Lung (tissue), 16 donors: ENCODE data around the gene ARHGAP22. TPM values are rescaled to one million over a fixed set of nuclear protein-coding genes. Genes with fewer than 3 reads are reported as not detected.

ENCODE experiments used
- ATAC-seq: fragments of 200-7000 bp; cut with Tn5 transposase; one replicate; pipeline ENCODE4 v1.9.1; 2020; ENCODE audit warnings: moderate number of reproducible peaks; ENCODE audit not compliant: insufficient read depth, low FRiP score
- DNase-seq, 3 donors: peaks; one replicate each; pipeline ENCODE4 v3.0.0-alpha.2; 2013 to 2017
- H3K27ac ChIP-seq, 2 donors: one replicate each; pipeline ENCODE4 v1.5.1; 2013; ENCODE audit warnings: mild to moderate bottlenecking in 2 of 2, moderate library complexity in 2 of 2, control low read depth in 1 of 2, inconsistent platforms in 1 of 2, low read depth in 1 of 2, low read length in 1 of 2
- H3K27me3 ChIP-seq, 3 donors: one replicate each; pipeline ENCODE4 v1.5.1; 2013; ENCODE audit warnings: low read length in 2 of 3; ENCODE audit not compliant: control insufficient read depth in 3 of 3, insufficient read depth in 3 of 3
- H3K36me3 ChIP-seq, 4 donors: one replicate each; pipeline ENCODE4 v1.5.1; 2013; ENCODE audit warnings: low read length in 4 of 4, mild to moderate bottlenecking in 1 of 4, moderate library complexity in 1 of 4; ENCODE audit not compliant: control insufficient read depth in 4 of 4, insufficient read depth in 4 of 4
- H3K4me1 ChIP-seq, 5 donors: one replicate each; pipeline ENCODE4 v1.5.1; 2013; ENCODE audit warnings: low read length in 5 of 5, mild to moderate bottlenecking in 2 of 5, moderate library complexity in 1 of 5; ENCODE audit not compliant: control insufficient read depth in 5 of 5, insufficient read depth in 5 of 5
- H3K4me3 ChIP-seq: one replicate; pipeline ENCODE4 v1.5.1; 2013; ENCODE audit warnings: mild to moderate bottlenecking, control low read depth, moderate library complexity
- H3K9ac ChIP-seq, 2 donors: one replicate each; pipeline ENCODE4 v1.5.1; 2013; ENCODE audit warnings: low read length in 2 of 2, control low read depth in 1 of 2; ENCODE audit not compliant: insufficient read depth in 1 of 2
- H3K9me3 ChIP-seq, 4 donors: one replicate each; pipeline ENCODE4 v1.5.1; 2013; ENCODE audit warnings: low read length in 3 of 4, mild to moderate bottlenecking in 1 of 4, moderate library complexity in 1 of 4; ENCODE audit not compliant: control insufficient read depth in 4 of 4, insufficient read depth in 3 of 4
- WGBS, 2 donors: extraction: QIAGEN DNeasy Blood & Tissue Kit; methylation state at CpG; one replicate each; pipeline ENCODE4 v1.1.7; 2013; 5-methylcytosine and 5-hydroxymethylcytosine counted together
- long read RNA-seq, 5 donors: transcript quantifications; one replicate each; lab custom pipeline, GENCODE V29; 2026
- polyA plus RNA-seq, 2 donors: library from polyadenylated mRNA; stranded (reverse); fragments of 200-250 nt; gene quantifications; one replicate each; pipeline ENCODE4 v1.2.1, GENCODE V29; 2013
- total RNA-seq, 2 donors: library from RNA; depleted of rRNA in 1 of 2; stranded (reverse); fragments of >200 nt in 1 of 2; gene quantifications; one replicate each; pipeline ENCODE4 v1.2.1, GENCODE V29; 2014 to 2021
- TF ChIP-seq, protein P1 (sequence below): IDR thresholded peaks from 2 replicates; pipeline ENCODE4 v1.5.1; 2012; ENCODE audit warnings: mild to moderate bottlenecking; ENCODE audit errors: control extremely low read depth, extremely low read depth
- donor health status: control.
- donor health status: control.
- donor health status: Bipolar disorder and iron deficiency.
- donor health status: healthy.
- donor health status: DM: yes; HTN: yes; CAD: no.

ARHGAP22 gene, protein sequence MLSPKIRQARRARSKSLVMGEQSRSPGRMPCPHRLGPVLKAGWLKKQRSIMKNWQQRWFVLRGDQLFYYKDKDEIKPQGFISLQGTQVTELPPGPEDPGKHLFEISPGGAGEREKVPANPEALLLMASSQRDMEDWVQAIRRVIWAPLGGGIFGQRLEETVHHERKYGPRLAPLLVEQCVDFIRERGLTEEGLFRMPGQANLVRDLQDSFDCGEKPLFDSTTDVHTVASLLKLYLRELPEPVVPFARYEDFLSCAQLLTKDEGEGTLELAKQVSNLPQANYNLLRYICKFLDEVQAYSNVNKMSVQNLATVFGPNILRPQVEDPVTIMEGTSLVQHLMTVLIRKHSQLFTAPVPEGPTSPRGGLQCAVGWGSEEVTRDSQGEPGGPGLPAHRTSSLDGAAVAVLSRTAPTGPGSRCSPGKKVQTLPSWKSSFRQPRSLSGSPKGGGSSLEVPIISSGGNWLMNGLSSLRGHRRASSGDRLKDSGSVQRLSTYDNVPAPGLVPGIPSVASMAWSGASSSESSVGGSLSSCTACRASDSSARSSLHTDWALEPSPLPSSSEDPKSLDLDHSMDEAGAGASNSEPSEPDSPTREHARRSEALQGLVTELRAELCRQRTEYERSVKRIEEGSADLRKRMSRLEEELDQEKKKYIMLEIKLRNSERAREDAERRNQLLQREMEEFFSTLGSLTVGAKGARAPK
- total RNA-seq (1 to 10 TPM; 4.9 to 6.9 TPM), polyA plus RNA-seq (1 to 10 TPM; 3.2 to 3.3 TPM)
- long read RNA-seq, donor 1, partial matches to known transcripts: 0 of 1 reads
- long read RNA-seq, donor 1, other reads (novel, unspliced or antisense): 0 of 1 reads
- long read RNA-seq, donor 2: 0 reads
- long read RNA-seq, donor 3: 0 reads
- long read RNA-seq, donor 4: 0 reads
- long read RNA-seq, donor 5, partial matches to known transcripts: 0 of 2 reads
- long read RNA-seq, donor 5, other reads (novel, unspliced or antisense): 0 of 2 reads

DNA sequence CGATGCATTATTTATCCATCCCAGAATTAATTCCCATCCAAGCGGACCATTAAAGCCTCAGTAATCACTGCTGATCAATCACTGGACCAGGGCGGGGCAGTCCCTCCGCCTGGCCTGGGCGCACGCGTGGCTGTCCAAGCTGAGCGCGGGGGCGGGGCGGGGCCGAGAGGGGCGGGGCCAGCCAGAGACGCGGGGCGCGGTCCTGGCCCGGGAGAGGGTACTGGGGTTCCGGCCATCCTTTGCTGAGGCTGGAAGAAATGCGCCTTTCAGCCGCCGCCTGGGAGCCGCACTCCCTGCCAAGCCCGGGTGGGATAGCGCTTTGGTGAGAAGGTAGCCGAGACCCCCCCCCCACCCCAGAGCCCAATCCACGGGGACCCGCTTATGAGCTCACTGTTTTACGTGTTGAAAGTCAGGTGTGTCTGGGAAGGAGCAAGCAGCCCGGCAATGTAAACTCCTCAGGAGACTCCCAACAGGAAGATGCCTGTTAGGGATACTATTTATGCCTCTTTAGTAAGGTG, at the start of gene ARHGAP22:
ARHGAP22 (minus strand) TSS at position 83 of the 518 bp plus-strand sequence. CDS start 277 bp downstream, outside the sequence.
- TF ChIP-seq, protein P1, sequence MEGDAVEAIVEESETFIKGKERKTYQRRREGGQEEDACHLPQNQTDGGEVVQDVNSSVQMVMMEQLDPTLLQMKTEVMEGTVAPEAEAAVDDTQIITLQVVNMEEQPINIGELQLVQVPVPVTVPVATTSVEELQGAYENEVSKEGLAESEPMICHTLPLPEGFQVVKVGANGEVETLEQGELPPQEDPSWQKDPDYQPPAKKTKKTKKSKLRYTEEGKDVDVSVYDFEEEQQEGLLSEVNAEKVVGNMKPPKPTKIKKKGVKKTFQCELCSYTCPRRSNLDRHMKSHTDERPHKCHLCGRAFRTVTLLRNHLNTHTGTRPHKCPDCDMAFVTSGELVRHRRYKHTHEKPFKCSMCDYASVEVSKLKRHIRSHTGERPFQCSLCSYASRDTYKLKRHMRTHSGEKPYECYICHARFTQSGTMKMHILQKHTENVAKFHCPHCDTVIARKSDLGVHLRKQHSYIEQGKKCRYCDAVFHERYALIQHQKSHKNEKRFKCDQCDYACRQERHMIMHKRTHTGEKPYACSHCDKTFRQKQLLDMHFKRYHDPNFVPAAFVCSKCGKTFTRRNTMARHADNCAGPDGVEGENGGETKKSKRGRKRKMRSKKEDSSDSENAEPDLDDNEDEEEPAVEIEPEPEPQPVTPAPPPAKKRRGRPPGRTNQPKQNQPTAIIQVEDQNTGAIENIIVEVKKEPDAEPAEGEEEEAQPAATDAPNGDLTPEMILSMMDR: no peak
- DNase-seq: peak in 2 of 3 donors; percentile 21 to 32
- WGBS, 2 donors: 2 to 3% methylated on average over 30 of the region's 30 CpGs
- Histone ChIP-seq H3K27ac (no peak within 1 kb of the TSS), H3K27me3 (peaks cover 0 to 35% (median 29%) of the 10 kb centered on the region in 3 donors), H3K4me3 (peak within 1 kb of the TSS; percentile 14), H3K4me1 (peaks cover 0 to 8% (median 0%) of the 10 kb centered on the region in 5 donors), H3K9me3 (no peaks in the 10 kb centered on the region), H3K36me3 (no peaks in the 10 kb centered on the region), H3K9ac (no peak within 1 kb of the TSS)
- peak; percentile 69 for ATAC-seq

DNA sequence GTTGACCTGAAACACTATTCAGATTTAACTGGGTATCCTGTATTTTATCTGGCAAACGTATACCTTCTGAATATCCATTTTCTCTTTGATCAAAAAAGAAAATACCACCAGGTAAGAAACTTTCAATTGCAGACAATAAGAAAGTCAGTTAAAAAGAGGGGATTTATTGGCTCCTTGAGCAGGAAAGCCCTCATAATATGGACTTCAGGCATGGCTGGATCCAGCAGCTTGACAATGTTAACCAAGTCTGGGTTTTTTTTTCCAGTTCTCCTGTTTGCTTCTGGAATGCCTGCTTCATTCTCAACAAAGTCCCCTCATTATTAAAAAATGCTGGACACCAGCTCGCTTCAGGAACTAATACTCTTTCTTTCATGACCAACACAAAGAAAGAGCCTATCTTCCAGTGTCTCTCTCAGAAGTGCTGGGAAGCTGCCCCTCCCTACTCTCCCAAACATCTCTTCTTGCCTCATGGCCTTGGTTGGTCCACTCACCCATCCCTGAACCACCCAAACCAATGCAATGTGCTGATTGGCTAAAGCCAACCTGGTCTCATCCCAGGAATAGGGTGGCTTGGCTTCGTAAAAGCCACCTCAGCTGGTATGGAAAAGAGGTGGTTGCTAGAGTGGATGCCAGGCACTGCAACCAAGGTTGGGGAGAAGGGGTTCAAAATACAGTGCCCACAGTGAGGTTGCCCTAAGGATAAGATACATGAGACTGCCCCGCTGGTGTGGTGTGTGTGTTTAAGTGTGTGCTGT, 49.2 kb upstream of the ARHGAP22 start:
- 92 to 94% methylated on average over 4 of the region's 4 CpGs for WGBS, 2 donors
- H3K9ac ChIP-seq: no peak overlapping the region
- no peak for ATAC-seq
- no peak overlapping the region for H3K4me3 ChIP-seq
- no peaks in the 10 kb centered on the region for H3K36me3 ChIP-seq
- H3K27ac ChIP-seq: no peak overlapping the region
- peaks cover 0 to 13% (median 0%) of the 10 kb centered on the region in 5 donors for H3K4me1 ChIP-seq
- TF ChIP-seq, protein P1: no peak
- no peaks in the 10 kb centered on the region for H3K9me3 ChIP-seq
- H3K27me3 ChIP-seq: peaks cover 0 to 11% (median 10%) of the 10 kb centered on the region in 3 donors
- no peak for DNase-seq

DNA sequence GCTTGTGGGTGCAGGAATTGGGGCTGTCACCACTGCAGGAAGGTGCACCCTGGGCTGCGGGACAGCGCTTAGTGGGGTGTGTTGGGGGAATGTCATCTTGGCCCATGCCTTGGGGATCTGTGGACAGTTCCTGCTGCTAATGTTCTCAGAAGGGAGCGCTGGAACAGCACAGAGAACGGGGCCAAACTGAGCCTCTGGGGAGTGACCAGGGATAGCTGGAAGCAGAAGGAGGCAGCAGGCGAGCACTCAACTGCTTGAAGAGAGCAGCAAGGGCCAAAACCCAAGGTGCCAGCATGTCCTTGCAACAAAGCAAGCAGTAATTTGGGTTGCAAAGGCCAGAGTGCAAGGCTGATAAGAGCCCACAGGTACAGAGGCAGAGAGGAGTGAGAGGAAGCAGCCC, 48.5 kb upstream of the ARHGAP22 start:
- 89 to 93% methylated on average over 5 of the region's 5 CpGs for WGBS, 2 donors
- H3K27me3 ChIP-seq: peaks cover 0 to 11% (median 10%) of the 10 kb centered on the region in 3 donors
- H3K27ac ChIP-seq: no peak overlapping the region
- DNase-seq: no peak
- H3K4me1 ChIP-seq: peaks cover 0 to 13% (median 0%) of the 10 kb centered on the region in 5 donors
- H3K36me3 ChIP-seq: no peaks in the 10 kb centered on the region
- no peak overlapping the region for H3K4me3 ChIP-seq
- TF ChIP-seq, protein P1: no peak
- no peak for ATAC-seq
- no peaks in the 10 kb centered on the region for H3K9me3 ChIP-seq
- H3K9ac ChIP-seq: no peak overlapping the region
